ENCODE data around the gene LHX2. TPM values are rescaled to one million over a fixed set of nuclear protein-coding genes. Genes with fewer than 3 reads are reported as not detected.

LHX2 gene
- total RNA-seq, 4 donors from 2014 or later, result not detected

- DNase-seq (ENCODE audit: low spot score) (no peak), ATAC-seq (ENCODE audit: low FRiP score) (no peak)
Measured at GRCh38 chr9:124005029-124005771, 6.4 kb upstream of the LHX2 start.

DNA sequence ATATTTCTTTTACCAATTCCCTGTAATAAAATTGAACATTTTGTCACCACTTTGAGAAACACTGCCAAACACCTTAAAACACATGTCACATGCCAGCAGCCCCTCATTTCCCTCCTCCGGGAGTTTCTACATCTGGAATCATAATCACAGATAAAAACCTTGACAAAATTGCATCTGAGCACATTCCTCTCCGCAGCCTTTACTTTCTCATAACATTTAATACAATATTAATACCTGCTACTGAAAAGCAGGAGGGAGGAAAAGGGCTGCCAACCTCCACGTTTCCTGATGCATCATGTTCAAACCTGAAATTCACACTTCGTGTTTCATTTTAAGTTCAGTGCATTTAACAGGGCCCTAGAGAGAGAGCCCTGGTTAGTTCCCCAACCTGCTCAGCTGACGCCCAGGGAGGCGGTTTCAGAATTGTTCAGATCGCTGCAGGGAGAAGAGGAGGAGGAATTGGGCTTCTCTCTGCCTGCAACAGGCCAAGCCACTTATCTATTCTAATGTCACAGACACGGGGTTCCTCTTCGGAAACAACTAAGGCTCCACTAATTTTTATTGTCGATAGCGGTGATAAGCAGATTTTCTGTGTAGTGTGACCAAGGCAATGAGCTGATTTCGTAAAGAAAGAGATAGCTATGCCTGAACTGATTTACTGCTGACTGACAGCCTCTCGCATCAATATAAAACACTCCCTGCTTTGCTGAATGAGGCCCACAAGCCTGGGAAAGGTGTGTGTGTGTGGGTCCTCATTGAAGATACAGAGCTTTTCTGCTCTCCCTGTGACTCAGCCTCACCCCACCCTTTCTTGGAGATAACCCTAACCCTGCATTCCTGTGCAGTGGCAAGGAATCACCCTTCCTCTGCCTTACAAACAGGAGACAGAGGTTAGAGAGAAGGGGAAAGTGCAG lies 4.9 kb upstream of the LHX2 start:
- DNase-seq (ENCODE audit: low spot score), result no peak
- TF ChIP-seq, protein P1, sequence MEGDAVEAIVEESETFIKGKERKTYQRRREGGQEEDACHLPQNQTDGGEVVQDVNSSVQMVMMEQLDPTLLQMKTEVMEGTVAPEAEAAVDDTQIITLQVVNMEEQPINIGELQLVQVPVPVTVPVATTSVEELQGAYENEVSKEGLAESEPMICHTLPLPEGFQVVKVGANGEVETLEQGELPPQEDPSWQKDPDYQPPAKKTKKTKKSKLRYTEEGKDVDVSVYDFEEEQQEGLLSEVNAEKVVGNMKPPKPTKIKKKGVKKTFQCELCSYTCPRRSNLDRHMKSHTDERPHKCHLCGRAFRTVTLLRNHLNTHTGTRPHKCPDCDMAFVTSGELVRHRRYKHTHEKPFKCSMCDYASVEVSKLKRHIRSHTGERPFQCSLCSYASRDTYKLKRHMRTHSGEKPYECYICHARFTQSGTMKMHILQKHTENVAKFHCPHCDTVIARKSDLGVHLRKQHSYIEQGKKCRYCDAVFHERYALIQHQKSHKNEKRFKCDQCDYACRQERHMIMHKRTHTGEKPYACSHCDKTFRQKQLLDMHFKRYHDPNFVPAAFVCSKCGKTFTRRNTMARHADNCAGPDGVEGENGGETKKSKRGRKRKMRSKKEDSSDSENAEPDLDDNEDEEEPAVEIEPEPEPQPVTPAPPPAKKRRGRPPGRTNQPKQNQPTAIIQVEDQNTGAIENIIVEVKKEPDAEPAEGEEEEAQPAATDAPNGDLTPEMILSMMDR (IDR thresholded peaks at IDR 0.05), result no peak
- no peak for ATAC-seq (ENCODE audit: low FRiP score)

More at GRCh38 chr9:124005029-124005771, 6.4 kb upstream of the LHX2 start:
- TF ChIP-seq, protein P1 (IDR thresholded peaks at IDR 0.05), result no peak

DNA sequence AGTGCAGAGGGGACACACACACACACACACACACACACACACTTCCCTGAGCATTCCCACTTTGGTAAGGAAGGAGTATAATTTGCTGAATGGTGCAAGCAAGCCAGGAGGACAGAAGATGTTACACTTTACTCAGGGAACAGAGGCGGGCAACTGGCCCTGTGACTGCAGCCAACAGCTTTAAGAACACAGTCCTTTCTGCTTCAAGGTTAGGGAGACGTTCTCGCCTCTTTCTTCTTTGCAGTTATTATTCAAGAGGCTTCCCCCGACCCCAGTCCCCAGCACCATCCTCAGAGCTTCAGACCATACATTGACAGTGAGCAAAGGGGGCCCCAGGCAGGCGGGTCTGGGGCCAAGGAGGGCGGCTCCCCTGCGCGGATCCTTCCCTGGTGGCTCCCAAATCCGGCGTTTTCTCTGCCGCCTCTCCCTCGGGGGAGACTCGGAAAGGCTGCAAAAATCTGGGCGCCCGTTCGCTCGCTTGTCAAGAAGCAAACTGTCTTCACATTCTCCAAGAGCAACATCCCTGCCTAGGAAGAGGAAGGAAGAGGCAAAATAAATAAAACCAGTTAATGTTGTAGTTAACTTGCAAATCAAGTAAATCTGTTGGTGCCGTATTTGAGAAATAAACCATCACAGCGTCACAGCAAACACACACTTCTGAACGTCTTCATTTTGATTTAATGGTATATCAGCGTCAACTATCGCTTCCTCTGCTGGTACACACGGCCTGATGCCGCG lies 3.8 kb upstream of the LHX2 start:
- ATAC-seq (ENCODE audit: low FRiP score), result no peak
- DNase-seq (ENCODE audit: low spot score), result no peak
- TF ChIP-seq, protein P1 (IDR thresholded peaks at IDR 0.05), result no peak

GRCh38 chr9:124008303-124008693 lies 3.3 kb upstream of the LHX2 start:
- DNase-seq (ENCODE audit: low spot score) (no peak), ATAC-seq (ENCODE audit: low FRiP score) (no peak)
- TF ChIP-seq, protein P1 (IDR thresholded peaks at IDR 0.05), result no peak

DNA sequence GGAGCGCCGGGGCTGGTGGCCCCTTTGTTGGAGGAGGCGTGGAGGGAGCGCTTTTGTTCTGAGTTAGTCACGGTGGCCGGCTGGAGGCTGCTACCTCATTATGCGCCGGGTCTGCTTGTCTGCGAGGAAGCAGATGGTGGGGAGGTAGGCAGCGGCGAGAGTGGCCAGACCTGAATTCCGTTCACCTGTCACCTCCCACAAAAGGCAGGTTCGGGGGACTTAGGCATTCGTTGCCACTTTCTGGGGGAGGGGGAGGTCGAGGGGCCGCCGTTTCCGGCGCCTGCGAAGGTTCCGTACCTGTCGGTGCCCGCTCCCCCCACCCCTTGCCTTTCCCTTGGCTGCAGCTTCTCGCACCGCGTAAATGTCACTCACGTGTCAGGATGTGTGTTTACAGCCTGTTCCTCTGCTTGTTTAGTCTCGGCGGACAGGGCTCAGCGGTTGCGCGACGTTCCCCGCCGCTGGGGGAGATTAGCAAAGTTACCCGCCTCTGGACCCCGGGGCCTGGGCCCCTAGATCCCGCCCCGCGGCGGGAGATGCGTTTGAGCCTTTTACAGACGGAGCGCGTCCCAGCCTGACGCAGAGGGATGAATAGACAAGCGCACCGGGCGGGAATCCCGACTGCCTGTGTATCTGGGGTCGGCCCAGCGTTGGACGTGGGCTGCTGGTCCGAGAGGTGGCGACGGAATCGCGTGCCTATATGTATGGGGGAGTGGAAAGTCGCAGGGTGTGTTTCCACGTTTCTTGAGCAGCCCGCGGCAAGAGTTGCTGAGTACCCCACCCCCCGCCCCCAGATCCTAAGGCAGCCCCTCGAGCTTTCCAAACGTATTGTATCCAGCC lies 2.7 kb upstream of the LHX2 start:
- no peak for DNase-seq (ENCODE audit: low spot score)

More for the DNA sequence above, 2.7 kb upstream of the LHX2 start:
- TF ChIP-seq, protein P1 (IDR thresholded peaks at IDR 0.05), result no peak
- no peak for ATAC-seq (ENCODE audit: low FRiP score)
